GM19452 (cell line): ENCODE measurements around the gene ICE1.

Experiments used
- ATAC-seq: cut with Tn5 transposase; IDR thresholded peaks from one replicate; pipeline ENCODE4 v1.9.1; 2021; ENCODE audit not compliant: unreplicated experiment

The ICE1 gene

DNA sequence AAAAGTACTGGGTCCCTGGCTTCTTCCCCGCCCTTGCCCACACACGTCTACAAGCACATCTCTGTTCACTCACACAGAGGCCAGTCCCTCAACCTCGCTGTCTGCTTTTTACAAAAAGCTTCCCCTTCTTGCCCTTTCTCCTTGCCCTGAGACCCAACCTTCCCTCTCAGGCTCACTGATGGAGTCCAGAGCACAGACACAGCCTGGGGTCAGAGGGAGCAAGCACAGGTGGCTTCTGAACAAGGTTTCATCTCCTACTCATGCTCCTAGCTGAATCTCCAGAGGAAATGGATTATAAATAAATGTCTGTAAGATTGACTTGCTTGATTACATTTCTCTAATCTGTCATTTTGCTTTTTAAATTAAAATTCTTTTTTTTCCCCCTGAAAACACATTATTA lies 101.8 kb downstream of the ICE1 start:
- no peak for ATAC-seq

- no peak for ATAC-seq
Measured at GRCh38 chr5:5531371-5531770, 108.9 kb downstream of the ICE1 start.

DNA sequence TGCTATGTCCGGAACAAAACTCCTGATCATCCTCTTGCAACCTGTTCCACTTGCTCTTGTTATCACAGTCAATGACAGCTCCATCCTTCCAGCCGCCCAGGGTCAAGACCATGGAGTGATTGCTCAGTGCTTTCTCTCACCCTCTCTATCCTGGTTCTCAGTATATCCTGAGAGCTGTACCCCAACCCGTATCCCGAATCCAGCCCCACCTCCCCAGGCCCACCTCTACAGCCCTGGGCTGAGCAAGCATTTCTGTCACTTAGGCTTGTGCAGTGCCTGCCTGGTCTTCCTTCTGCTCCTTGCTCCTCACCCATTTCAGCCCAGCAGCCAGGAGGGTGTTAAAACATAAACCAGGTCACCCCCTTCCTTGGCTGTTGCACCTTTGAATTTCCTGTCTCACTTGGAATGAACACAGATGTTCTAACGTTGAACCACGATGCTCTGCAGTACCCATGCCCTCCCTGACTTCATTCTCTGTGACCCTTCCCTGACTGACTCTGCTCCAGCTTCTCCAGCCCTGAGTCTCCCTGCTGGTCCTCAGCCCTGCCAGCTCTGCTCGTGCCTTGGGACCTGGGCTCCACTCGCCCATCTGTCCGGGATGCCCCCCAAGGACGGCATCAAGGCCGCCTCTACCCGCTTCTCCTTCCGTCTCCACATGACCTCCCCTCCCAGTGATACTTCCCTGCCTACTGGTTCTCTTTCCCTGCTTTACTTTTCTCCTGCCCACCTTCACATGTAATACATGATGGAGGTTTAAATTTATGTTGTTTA lies 110.0 kb downstream of the ICE1 start:
- no peak for ATAC-seq

- no peak for ATAC-seq
Measured at GRCh38 chr5:5533927-5534326, 111.5 kb downstream of the ICE1 start.

DNA sequence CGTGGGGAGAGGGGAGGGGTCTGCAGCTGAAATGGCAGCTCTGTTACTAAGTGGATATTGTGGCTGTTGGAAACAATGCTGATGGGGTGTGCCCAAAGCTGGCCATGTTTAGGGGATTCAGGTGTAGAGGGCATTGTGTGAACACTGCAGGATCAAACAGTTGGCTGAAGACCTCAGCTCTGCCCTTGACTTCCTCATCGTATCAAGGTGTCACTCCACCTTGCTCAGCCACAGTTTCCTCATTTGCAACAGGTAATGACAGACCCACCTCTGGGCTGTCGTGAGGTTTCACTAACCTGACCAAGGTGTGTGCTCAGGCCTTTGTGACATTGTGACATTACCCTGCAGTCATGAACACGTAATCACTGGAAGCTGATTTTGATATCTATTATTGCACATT lies 111.9 kb downstream of the ICE1 start:
- ATAC-seq, result no peak

DNA sequence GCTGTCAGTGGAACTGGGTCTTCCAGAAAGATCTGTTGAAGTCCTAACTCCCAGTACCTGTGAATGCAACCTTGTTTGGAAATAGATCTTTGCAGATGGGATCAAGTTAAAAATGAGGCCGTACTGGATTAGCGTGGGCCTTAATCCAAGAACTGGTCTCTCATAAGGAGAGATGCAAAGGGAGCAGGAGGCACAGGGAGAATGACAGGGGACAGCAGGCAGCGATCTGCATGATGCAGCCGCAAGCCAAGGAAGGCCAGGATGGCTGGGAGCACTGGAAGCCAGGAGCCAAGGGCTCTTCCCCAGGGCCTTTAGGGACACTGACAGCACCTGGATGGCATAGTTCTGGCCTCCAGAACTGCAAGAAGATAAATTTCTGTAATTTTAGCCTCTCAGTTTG lies 114.4 kb downstream of the ICE1 start:
- ATAC-seq, result no peak

DNA sequence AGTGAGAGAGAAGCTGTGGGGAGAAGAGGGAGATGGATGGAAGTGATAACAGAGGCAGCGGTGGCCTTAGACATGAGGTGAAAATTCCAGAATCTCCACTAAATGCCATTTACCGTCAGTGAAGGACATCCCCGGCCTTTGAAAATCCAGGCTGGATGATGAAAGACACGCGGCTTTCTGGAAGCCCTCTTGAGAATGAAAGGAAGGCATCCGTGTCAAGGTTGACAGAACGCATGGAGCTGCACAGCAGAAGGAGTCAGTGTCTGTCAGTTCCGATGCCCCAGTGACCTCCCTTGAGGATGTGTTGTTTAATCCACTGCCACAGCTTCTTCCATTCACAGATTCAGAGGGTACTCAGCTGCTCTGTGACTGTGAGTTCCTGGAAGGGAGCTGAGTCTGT lies 114.9 kb downstream of the ICE1 start:
- no peak for ATAC-seq

DNA sequence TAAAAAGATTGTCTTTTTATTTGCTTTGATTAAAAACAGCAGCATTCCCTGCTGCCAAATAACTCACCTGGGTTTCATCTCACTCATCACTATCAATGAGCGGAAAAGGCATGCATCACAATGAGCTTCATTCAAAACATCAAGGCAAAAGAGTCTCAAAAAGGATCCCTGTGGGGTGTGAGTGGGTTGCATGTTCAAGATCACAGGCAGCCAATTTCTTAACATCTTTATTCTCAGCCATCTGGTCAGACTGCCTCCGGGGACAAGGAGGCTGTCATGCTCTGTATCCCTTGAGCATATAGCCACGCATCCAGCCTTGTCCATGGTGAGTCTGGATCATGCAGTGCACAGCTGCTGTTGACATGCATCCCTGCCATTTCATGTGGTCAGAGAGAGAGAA lies 117.1 kb downstream of the ICE1 start:
- no peak for ATAC-seq
